ENCODE results near the gene PCSK6. TPM values are rescaled to one million over a fixed set of nuclear protein-coding genes. Genes with fewer than 3 reads are reported as not detected.

The PCSK6 gene
- total RNA-seq, 1 experiment from 2014 or later: 3.7 TPM

- no TSS peak for BruUV-seq (replicated peaks)
- H3K4me2 ChIP-seq (ENCODE audit: low read length): no peak overlapping the region
- H3K9me3 ChIP-seq (ENCODE audit: low read length): no peaks in the 10 kb centered on the region
- no peak for ATAC-seq
- H4K20me1 ChIP-seq (ENCODE audit: low read length): no peaks in the 10 kb centered on the region
- H3K9ac ChIP-seq (ENCODE audit: low read length): no peak overlapping the region
- no peak for DNase-seq
- H2AFZ ChIP-seq (ENCODE audit: low read length): no peak overlapping the region
- no peaks in the 10 kb centered on the region for H3K79me2 ChIP-seq (ENCODE audit: low read length)
- no peaks in the 10 kb centered on the region for H3F3A ChIP-seq (ENCODE audit: low read length, unreplicated experiment)
- CTCF ChIA-PET: no interaction called here
- H3K9me2 ChIP-seq (replicated peaks; ENCODE audit: low read length): no peaks in the 10 kb centered on the region
- no peak overlapping the region for H3K27ac ChIP-seq (ENCODE audit: low read length)
- POLR2A ChIA-PET (ENCODE audit: unreplicated experiment): no interaction called here
- intact Hi-C loops (cut with micrococcal nuclease): no loop called here
- H3K4me1 ChIP-seq (ENCODE audit: insufficient read depth, low read length): no peaks in the 10 kb centered on the region
- H3K27me3 ChIP-seq (ENCODE audit: low read length): peaks cover 3% of the 10 kb centered on the region; the same call in 1 of the 2 replicates
- no peak for TF ChIP-seq EZH2phosphoT487 (IDR thresholded peaks at IDR 0.05; ENCODE audit: borderline replicate concordance, low read length)
- TF ChIP-seq, protein P1, sequence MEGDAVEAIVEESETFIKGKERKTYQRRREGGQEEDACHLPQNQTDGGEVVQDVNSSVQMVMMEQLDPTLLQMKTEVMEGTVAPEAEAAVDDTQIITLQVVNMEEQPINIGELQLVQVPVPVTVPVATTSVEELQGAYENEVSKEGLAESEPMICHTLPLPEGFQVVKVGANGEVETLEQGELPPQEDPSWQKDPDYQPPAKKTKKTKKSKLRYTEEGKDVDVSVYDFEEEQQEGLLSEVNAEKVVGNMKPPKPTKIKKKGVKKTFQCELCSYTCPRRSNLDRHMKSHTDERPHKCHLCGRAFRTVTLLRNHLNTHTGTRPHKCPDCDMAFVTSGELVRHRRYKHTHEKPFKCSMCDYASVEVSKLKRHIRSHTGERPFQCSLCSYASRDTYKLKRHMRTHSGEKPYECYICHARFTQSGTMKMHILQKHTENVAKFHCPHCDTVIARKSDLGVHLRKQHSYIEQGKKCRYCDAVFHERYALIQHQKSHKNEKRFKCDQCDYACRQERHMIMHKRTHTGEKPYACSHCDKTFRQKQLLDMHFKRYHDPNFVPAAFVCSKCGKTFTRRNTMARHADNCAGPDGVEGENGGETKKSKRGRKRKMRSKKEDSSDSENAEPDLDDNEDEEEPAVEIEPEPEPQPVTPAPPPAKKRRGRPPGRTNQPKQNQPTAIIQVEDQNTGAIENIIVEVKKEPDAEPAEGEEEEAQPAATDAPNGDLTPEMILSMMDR (conservative IDR thresholded peaks at IDR 0.05; ENCODE audit: low read depth, low read length): no peak
- no peak for TF ChIP-seq EZH2 (IDR thresholded peaks at IDR 0.05; ENCODE audit: low read length, unreplicated experiment)
- no peak overlapping the region for H3K4me3 ChIP-seq (ENCODE audit: low read length)
- H3K36me3 ChIP-seq (ENCODE audit: low read depth, low read length): no peaks in the 10 kb centered on the region
Measured at GRCh38 chr15:101366853-101367252, 122.7 kb downstream of the PCSK6 start.

GRCh38 chr15:101362986-101363566, 126.4 kb downstream of the PCSK6 start:
- H3K4me1 ChIP-seq (ENCODE audit: insufficient read depth, low read length): peaks cover 11% of the 10 kb centered on the region
- no peak overlapping the region for H3K27ac ChIP-seq (ENCODE audit: low read length)
- no peak for TF ChIP-seq EZH2phosphoT487 (IDR thresholded peaks at IDR 0.05; ENCODE audit: borderline replicate concordance, low read length)
- TF ChIP-seq, protein P1 (conservative IDR thresholded peaks at IDR 0.05; ENCODE audit: low read depth, low read length): no peak
- TF ChIP-seq EZH2 (IDR thresholded peaks at IDR 0.05; ENCODE audit: low read length, unreplicated experiment): no peak
- ChIA-PET POLR2A (ENCODE audit: unreplicated experiment) (no interaction called here), CTCF (no interaction called here)
- H3K9me2 ChIP-seq (replicated peaks; ENCODE audit: low read length): no peaks in the 10 kb centered on the region
- no peaks in the 10 kb centered on the region for H3K9me3 ChIP-seq (ENCODE audit: low read length)
- no peaks in the 10 kb centered on the region for H3K79me2 ChIP-seq (ENCODE audit: low read length)
- H3K9ac ChIP-seq (ENCODE audit: low read length): no peak overlapping the region
- intact Hi-C loops (cut with micrococcal nuclease): no loop called here
- no peak overlapping the region for H2AFZ ChIP-seq (ENCODE audit: low read length)
- ATAC-seq: no peak
- no peak for DNase-seq
- H4K20me1 ChIP-seq (ENCODE audit: low read length): no peaks in the 10 kb centered on the region
- no peak overlapping the region for H3K4me2 ChIP-seq (ENCODE audit: low read length)
- no TSS peak for BruUV-seq (replicated peaks)
- H3K4me3 ChIP-seq (ENCODE audit: low read length): no peak overlapping the region
- H3F3A ChIP-seq (ENCODE audit: low read length, unreplicated experiment): no peaks in the 10 kb centered on the region
- H3K36me3 ChIP-seq (ENCODE audit: low read depth, low read length): no peaks in the 10 kb centered on the region
- peaks cover 3% of the 10 kb centered on the region; the same call in 1 of the 2 replicates for H3K27me3 ChIP-seq (ENCODE audit: low read length)

DNA sequence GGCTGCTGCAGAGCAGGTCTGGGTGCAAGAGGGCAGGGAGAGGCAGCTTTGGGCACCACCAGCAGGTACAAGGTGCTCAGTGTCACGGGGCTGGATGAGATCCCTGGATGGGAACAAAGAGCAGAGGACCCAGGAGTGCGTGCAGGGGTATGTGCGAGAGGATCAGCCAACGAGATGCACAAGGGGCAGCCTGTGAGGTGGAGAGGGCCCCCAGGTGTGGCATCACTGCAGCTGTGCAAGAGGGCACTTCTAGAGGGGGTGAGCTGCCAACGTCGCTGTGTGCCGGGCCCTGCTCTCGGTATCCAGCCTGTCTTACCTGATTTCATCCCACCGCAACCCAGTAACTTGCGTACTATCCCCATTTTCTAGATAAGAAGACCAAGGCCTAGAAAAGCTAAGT, 127.1 kb downstream of the PCSK6 start:
- H3K4me1 ChIP-seq (ENCODE audit: insufficient read depth, low read length): peaks cover 11% of the 10 kb centered on the region
- H4K20me1 ChIP-seq (ENCODE audit: low read length): no peaks in the 10 kb centered on the region
- POLR2A ChIA-PET (ENCODE audit: unreplicated experiment): no interaction called here
- no peaks in the 10 kb centered on the region for H3K79me2 ChIP-seq (ENCODE audit: low read length)
- no TSS peak for BruUV-seq (replicated peaks)
- H3K9ac ChIP-seq (ENCODE audit: low read length): no peak overlapping the region
- TF ChIP-seq EZH2phosphoT487 (IDR thresholded peaks at IDR 0.05; ENCODE audit: borderline replicate concordance, low read length): no peak
- TF ChIP-seq, protein P1 (conservative IDR thresholded peaks at IDR 0.05; ENCODE audit: low read depth, low read length): no peak
- TF ChIP-seq EZH2 (IDR thresholded peaks at IDR 0.05; ENCODE audit: low read length, unreplicated experiment): no peak
- H3K4me2 ChIP-seq (ENCODE audit: low read length): no peak overlapping the region
- DNase-seq (no peak), ATAC-seq (no peak)
- peaks cover 3% of the 10 kb centered on the region; the same call in 1 of the 2 replicates for H3K27me3 ChIP-seq (ENCODE audit: low read length)
- CTCF ChIA-PET: no interaction called here
- H2AFZ ChIP-seq (ENCODE audit: low read length): no peak overlapping the region
- no peaks in the 10 kb centered on the region for H3K9me3 ChIP-seq (ENCODE audit: low read length)
- H3K27ac ChIP-seq (ENCODE audit: low read length): no peak overlapping the region
- H3K4me3 ChIP-seq (ENCODE audit: low read length): no peak overlapping the region
- intact Hi-C loops (cut with micrococcal nuclease): no loop called here
- no peaks in the 10 kb centered on the region for H3K9me2 ChIP-seq (replicated peaks; ENCODE audit: low read length)
- H3F3A ChIP-seq (ENCODE audit: low read length, unreplicated experiment): no peaks in the 10 kb centered on the region
- H3K36me3 ChIP-seq (ENCODE audit: low read depth, low read length): no peaks in the 10 kb centered on the region

Data from PC-3 (cell line).